ENCODE results near the gene NMRAL1. TPM values are rescaled to one million over a fixed set of nuclear protein-coding genes. Genes with fewer than 3 reads are reported as not detected.

NMRAL1 gene
- total RNA-seq, 1 donor from 2014 or later = 56.0 TPM

- Mint-ChIP-seq H3K27me3 (ENCODE audit: low read depth) (no peaks in the 10 kb centered on the region), H3K27ac (no peak overlapping the region), H3K4me1 (no peaks in the 10 kb centered on the region), H3K36me3 (peaks cover 38% of the 10 kb centered on the region), H3K4me3 (no peak overlapping the region), H3K9me3 (no peaks in the 10 kb centered on the region)
- no peak for TF ChIP-seq CTCF (IDR thresholded peaks at IDR 0.05; ENCODE audit: unreplicated experiment)
- DNase-seq (ENCODE audit: low spot score in 2 of 2, unreplicated experiment in 2 of 2) = no peak
Observed at GRCh38 chr16:4442371-4442770, 32.1 kb downstream of the NMRAL1 start.

GRCh38 chr16:4437366-4437765 is 37.1 kb downstream of the NMRAL1 start:
- H3K27me3 Mint-ChIP-seq (ENCODE audit: low read depth) = no peaks in the 10 kb centered on the region
- H3K27ac Mint-ChIP-seq = no peak overlapping the region
- H3K36me3 Mint-ChIP-seq = peaks cover 29% of the 10 kb centered on the region
- no peak overlapping the region for H3K4me3 Mint-ChIP-seq
- no peaks in the 10 kb centered on the region for H3K4me1 Mint-ChIP-seq
- no peak for TF ChIP-seq CTCF (IDR thresholded peaks at IDR 0.05; ENCODE audit: unreplicated experiment)
- no peaks in the 10 kb centered on the region for H3K9me3 Mint-ChIP-seq
- DNase-seq (ENCODE audit: low spot score in 2 of 2, unreplicated experiment in 2 of 2) = no peak

GRCh38 chr16:4435337-4436067 is 38.9 kb downstream of the NMRAL1 start:
- H3K36me3 Mint-ChIP-seq = peaks cover 27% of the 10 kb centered on the region
- no peak overlapping the region for H3K4me3 Mint-ChIP-seq
- no peak overlapping the region for H3K27ac Mint-ChIP-seq
- H3K4me1 Mint-ChIP-seq = no peaks in the 10 kb centered on the region
- no peaks in the 10 kb centered on the region for H3K27me3 Mint-ChIP-seq (ENCODE audit: low read depth)
- H3K9me3 Mint-ChIP-seq = no peaks in the 10 kb centered on the region
- TF ChIP-seq CTCF (IDR thresholded peaks at IDR 0.05; ENCODE audit: unreplicated experiment) = no peak
- DNase-seq (ENCODE audit: low spot score in 2 of 2, unreplicated experiment in 2 of 2) = no peak

GRCh38 chr16:4433914-4434787 is 40.3 kb downstream of the NMRAL1 start:
- no peaks in the 10 kb centered on the region for H3K9me3 Mint-ChIP-seq
- no peak for TF ChIP-seq CTCF (IDR thresholded peaks at IDR 0.05; ENCODE audit: unreplicated experiment)
- no peak for DNase-seq (ENCODE audit: low spot score in 2 of 2, unreplicated experiment in 2 of 2)
- no peaks in the 10 kb centered on the region for H3K27me3 Mint-ChIP-seq (ENCODE audit: low read depth)
- no peak overlapping the region for H3K27ac Mint-ChIP-seq
- no peak overlapping the region for H3K4me3 Mint-ChIP-seq
- H3K4me1 Mint-ChIP-seq = no peaks in the 10 kb centered on the region
- H3K36me3 Mint-ChIP-seq = peaks cover 24% of the 10 kb centered on the region

- Mint-ChIP-seq H3K36me3 (peaks cover 28% of the 10 kb centered on the region), H3K4me3 (no peak overlapping the region)
Observed at GRCh38 chr16:4433228-4433627, 41.2 kb downstream of the NMRAL1 start.

More at GRCh38 chr16:4433228-4433627, 41.2 kb downstream of the NMRAL1 start:
- peaks cover 3% of the 10 kb centered on the region for H3K4me1 Mint-ChIP-seq
- DNase-seq (ENCODE audit: low spot score in 2 of 2, unreplicated experiment in 2 of 2) = no peak
- no peaks in the 10 kb centered on the region for H3K9me3 Mint-ChIP-seq
- no peak overlapping the region for H3K27ac Mint-ChIP-seq
- H3K27me3 Mint-ChIP-seq (ENCODE audit: low read depth) = no peaks in the 10 kb centered on the region
- TF ChIP-seq CTCF (IDR thresholded peaks at IDR 0.05; ENCODE audit: unreplicated experiment) = no peak

Measured in mesothelial cell of epicardium (in vitro differentiated cells).